ENCODE results near the gene SAMD7.
A peak's percentile ranks its signal among the peaks of the same experiment; 100 is the strongest.

SAMD7 gene

GRCh38 chr3:169953462-169954141 lies 42.2 kb downstream of the SAMD7 start:
- no peak for DNase-seq
- intact Hi-C loops (cut with DNase I), result no loop called here

GRCh38 chr3:169954142-169954756 lies 42.9 kb downstream of the SAMD7 start:
- DNase-seq, result peak in 8 of 42 donors; percentile 13 to 62 (median 21)
- intact Hi-C loops (cut with DNase I), result no loop called here

GRCh38 chr3:169955406-169955805 lies 44.0 kb downstream of the SAMD7 start:
- intact Hi-C loops (cut with DNase I), result no loop called here
- no peak for DNase-seq

GRCh38 chr3:169964176-169964575 lies 52.8 kb downstream of the SAMD7 start:
- intact Hi-C loops (cut with DNase I), result no loop called here
- no peak for DNase-seq

GRCh38 chr3:169965562-169966427 lies 54.4 kb downstream of the SAMD7 start:
- DNase-seq, result peak in 25 of 42 donors; percentile 10 to 65 (median 29)
- intact Hi-C loops (cut with DNase I), result loop anchor here (5.0 kb wide), 2 partner anchors 103 to 153 kb away; partner anchors contain the start of genes LRRC34 and LRRIQ4

GRCh38 chr3:169966428-169966950 lies 55.1 kb downstream of the SAMD7 start, which contains the start of gene SEC62:
SEC62 (plus strand) TSS chr3:169966807; CDS start chr3:169966823, 16 bp downstream.
- DNase-seq, result peak; percentile 87 to 98 (median 95)
- intact Hi-C loops (cut with DNase I), result loop anchor here (5.0 kb wide), 2 partner anchors 104 to 154 kb away; partner anchors contain the start of genes LRRC34 and LRRIQ4

- intact Hi-C loops (cut with DNase I), result loop anchor here (5.0 kb wide), 2 partner anchors 105 to 155 kb away; partner anchors contain the start of genes LRRC34 and LRRIQ4
- peak in 23 of 42 donors; percentile 9 to 66 (median 35) for DNase-seq
These were observed 55.9 kb downstream of the SAMD7 start for GRCh38 chr3:169966951-169967915.

- intact Hi-C loops (cut with DNase I), result loop anchor here (5.0 kb wide), 2 partner anchors 106 to 156 kb away; partner anchors contain the start of genes LRRC34 and LRRIQ4
These were observed 57.0 kb downstream of the SAMD7 start for GRCh38 chr3:169968224-169968885.

GRCh38 chr3:169969174-169970095 lies 58.1 kb downstream of the SAMD7 start:
- intact Hi-C loops (cut with DNase I), result loop anchor here (5.0 kb wide), 2 partner anchors 107 to 157 kb away; partner anchors contain the start of genes LRRC34 and LRRIQ4
- no peak for DNase-seq

More at GRCh38 chr3:169968224-169968885, 57.0 kb downstream of the SAMD7 start:
- no peak for DNase-seq

- intact Hi-C loops (cut with DNase I), result no loop called here
- DNase-seq, result no peak
These were observed 59.5 kb downstream of the SAMD7 start for GRCh38 chr3:169970847-169971246.

- intact Hi-C loops (cut with DNase I), result no loop called here
These were observed 60.1 kb downstream of the SAMD7 start for GRCh38 chr3:169971522-169971921.

GRCh38 chr3:169980055-169980454 lies 68.7 kb downstream of the SAMD7 start:
- no peak for DNase-seq
- intact Hi-C loops (cut with DNase I), result no loop called here

More at GRCh38 chr3:169971522-169971921, 60.1 kb downstream of the SAMD7 start:
- DNase-seq, result no peak

GRCh38 chr3:169984292-169984691 lies 72.9 kb downstream of the SAMD7 start:
- DNase-seq, result no peak
- intact Hi-C loops (cut with DNase I), result no loop called here

Data from head of caudate nucleus (tissue), 42 donors.